Measurements from ENCODE around the gene AMH.

GRCh38 chr19:2249880-2250765 lies 1.0 kb downstream of the AMH start:
- TF ChIP-seq SIN3A (IDR thresholded peaks at IDR 0.05; ENCODE audit: low read depth) (no peak), JUND (IDR thresholded peaks at IDR 0.05) (no peak), CTCF (IDR thresholded peaks at IDR 0.05 in 2 of 3, conservative IDR thresholded peaks at IDR 0.05 in 1 of 3; ENCODE audit: borderline replicate concordance in 1 of 3, insufficient read depth in 1 of 3, low read depth in 2 of 3, low read length in 2 of 3) (no peak), EZH2 (IDR thresholded peaks at IDR 0.05) (no peak), CEBPB (IDR thresholded peaks at IDR 0.05; ENCODE audit: low read depth) (no peak), ZNF274 (IDR thresholded peaks at IDR 0.05; ENCODE audit: low read depth, low read length) (no peak), POLR2AphosphoS5 (IDR thresholded peaks at IDR 0.05; ENCODE audit: low read depth, low read length) (no peak; the same call in 1 of the 2 replicates)

Measured in HCT116 (cell line).